H9 (cell line): ENCODE measurements around the gene A4GNT. TPM values are rescaled to one million over a fixed set of nuclear protein-coding genes. Genes with fewer than 3 reads are reported as not detected.

Experiments used
- DNase-seq: peaks from one replicate; pipeline ENCODE4 v3.0.0-alpha.2; 2017
- H2AFZ ChIP-seq: one replicate; pipeline ENCODE4 v1.6.1; 2013; ENCODE audit warnings: mild to moderate bottlenecking, low read length, control low read depth, moderate library complexity
- H2AK5ac ChIP-seq: 2 replicates; pipeline ENCODE4 v1.6.1; 2013; ENCODE audit warnings: low read length, control low read depth, mixed read lengths; ENCODE audit not compliant: insufficient read length
- H2BK120ac ChIP-seq: one replicate; pipeline ENCODE4 v1.6.1; 2013; ENCODE audit warnings: low read depth, mild to moderate bottlenecking, low read length, control low read depth, inconsistent platforms; ENCODE audit not compliant: poor library complexity, severe bottlenecking
- H2BK12ac ChIP-seq: 2 replicates; pipeline ENCODE4 v1.6.1; 2013; ENCODE audit warnings: low read length, control low read depth, mixed read lengths, low read depth; ENCODE audit not compliant: insufficient read length
- H2BK15ac ChIP-seq: 2 replicates; pipeline ENCODE4 v1.6.1; 2013; ENCODE audit warnings: low read depth, low read length, control low read depth
- H2BK20ac ChIP-seq: one replicate; pipeline ENCODE4 v1.6.1; 2013; ENCODE audit warnings: low read depth, mild to moderate bottlenecking, low read length, control low read depth, inconsistent platforms; ENCODE audit not compliant: poor library complexity, severe bottlenecking
- H2BK5ac ChIP-seq: 2 replicates; pipeline ENCODE4 v1.6.1; 2013; ENCODE audit warnings: low read length, control low read depth, mixed read lengths; ENCODE audit not compliant: insufficient read length
- H3K14ac ChIP-seq: 2 replicates; pipeline ENCODE4 v1.6.1; 2013; ENCODE audit warnings: low read length, control low read depth; ENCODE audit not compliant: insufficient read depth
- H3K18ac ChIP-seq: 2 replicates; pipeline ENCODE4 v1.6.1; 2013; ENCODE audit warnings: low read depth, mild to moderate bottlenecking, mixed read lengths, low read length, control low read depth; ENCODE audit not compliant: insufficient read length
- H3K23ac ChIP-seq: 2 replicates; pipeline ENCODE4 v1.6.1; 2013; ENCODE audit warnings: low read length, control low read depth, mixed read lengths, low read depth; ENCODE audit not compliant: insufficient read length
- H3K23me2 ChIP-seq: 2 replicates; pipeline ENCODE4 v1.6.1; 2013; ENCODE audit warnings: low read depth, mild to moderate bottlenecking, mixed read lengths, low read length, control low read depth; ENCODE audit not compliant: insufficient read length, poor library complexity, severe bottlenecking
- H3K27ac ChIP-seq: 2 replicates; pipeline ENCODE4 v1.5.1; 2013; ENCODE audit warnings: low read length, control low read depth, mixed read lengths, low read depth; ENCODE audit not compliant: insufficient read length
- H3K27me3 ChIP-seq: 2 replicates; pipeline ENCODE4 v1.6.1; 2013; ENCODE audit warnings: low read length, control low read depth, inconsistent platforms; ENCODE audit not compliant: insufficient read depth
- H3K4ac ChIP-seq: 2 replicates; pipeline ENCODE4 v1.6.1; 2013; ENCODE audit warnings: low read depth, mild to moderate bottlenecking, control low read depth, inconsistent platforms, low read length, moderate library complexity
- H3K4me1 ChIP-seq: 2 replicates; pipeline ENCODE4 v1.6.1; 2013; ENCODE audit warnings: low read length, control low read depth, inconsistent platforms; ENCODE audit not compliant: insufficient read depth
- H3K4me2 ChIP-seq: 2 replicates; pipeline ENCODE4 v1.6.1; 2013; ENCODE audit warnings: low read length, control low read depth, mixed read lengths; ENCODE audit not compliant: insufficient read length, insufficient read depth
- H3K56ac ChIP-seq: 2 replicates; pipeline ENCODE4 v1.6.1; 2013; ENCODE audit warnings: low read depth, mild to moderate bottlenecking, mixed read lengths, low read length, control low read depth; ENCODE audit not compliant: insufficient read length
- H3K79me1 ChIP-seq: 2 replicates; pipeline ENCODE4 v1.6.1; 2013; ENCODE audit warnings: low read depth, mild to moderate bottlenecking, moderate library complexity, low read length, control low read depth, inconsistent platforms; ENCODE audit not compliant: insufficient read depth, poor library complexity, severe bottlenecking
- H3K79me2 ChIP-seq: 2 replicates; pipeline ENCODE4 v1.6.1; 2013; ENCODE audit warnings: low read length, control low read depth, inconsistent platforms; ENCODE audit not compliant: insufficient read depth
- H3K9ac ChIP-seq: 2 replicates; pipeline ENCODE4 v1.6.1; 2013; ENCODE audit warnings: low read length, control low read depth, mixed read lengths; ENCODE audit not compliant: insufficient read length; ENCODE audit errors: extremely low read depth
- H3K9me3 ChIP-seq: one replicate; pipeline ENCODE4 v1.6.1; 2013; ENCODE audit warnings: low read depth, low read length, inconsistent platforms; ENCODE audit not compliant: control insufficient read depth
- H3T11ph ChIP-seq: one replicate; pipeline ENCODE4 v1.6.1; 2013; ENCODE audit warnings: mild to moderate bottlenecking, low read length, control low read depth, inconsistent platforms
- H4K20me1 ChIP-seq: one replicate; pipeline ENCODE4 v1.6.1; 2013; ENCODE audit not compliant: control insufficient read depth, insufficient read length, insufficient read depth
- H4K5ac ChIP-seq: 2 replicates; pipeline ENCODE4 v1.6.1; 2013; ENCODE audit warnings: low read depth, mild to moderate bottlenecking, mixed read lengths, low read length, control low read depth; ENCODE audit not compliant: insufficient read length
- H4K8ac ChIP-seq: replicated peaks from 2 replicates; pipeline ENCODE4 v1.6.1; 2013; ENCODE audit warnings: low read length, control low read depth, mixed read lengths, low read depth; ENCODE audit not compliant: insufficient read length
- H4K91ac ChIP-seq: 2 replicates; pipeline ENCODE4 v1.6.1; 2013; ENCODE audit warnings: low read depth, mild to moderate bottlenecking, moderate library complexity, mixed read lengths, low read length, control low read depth; ENCODE audit not compliant: insufficient read length
- H3K27ac Mint-ChIP-seq, 3 experiments: 2 replicates in 2 of 3; 3 replicates in 1 of 3; pipeline ENCODE4 v1.8.0; 2020 to 2021; ENCODE audit warnings: mixed read lengths in 3 of 3, mild to moderate bottlenecking in 1 of 3, moderate library complexity in 1 of 3
- H3K27me3 Mint-ChIP-seq: 2 replicates; pipeline ENCODE4 v1.8.0; 2021; ENCODE audit warnings: low read depth, mild to moderate bottlenecking, moderate library complexity, mixed read lengths
- H3K36me3 Mint-ChIP-seq, 3 experiments: 2 replicates in 2 of 3; 3 replicates in 1 of 3; pipeline ENCODE4 v1.8.0; 2020 to 2021; ENCODE audit warnings: low read depth in 3 of 3, mixed read lengths in 3 of 3; ENCODE audit not compliant: insufficient read depth in 1 of 3
- H3K4me1 Mint-ChIP-seq, 2 experiments: 2 replicates each; pipeline ENCODE4 v1.8.0; 2020; ENCODE audit warnings: mixed read lengths in 2 of 2
- H3K4me3 Mint-ChIP-seq, 2 experiments: 2 replicates in 1 of 2; 3 replicates in 1 of 2; pipeline ENCODE4 v1.8.0; 2020 to 2021; ENCODE audit warnings: mild to moderate bottlenecking in 2 of 2, mixed read lengths in 2 of 2, moderate library complexity in 1 of 2
- H3K9me3 Mint-ChIP-seq, 2 experiments: 2 replicates in 1 of 2; 3 replicates in 1 of 2; pipeline ENCODE4 v1.8.0; 2020; ENCODE audit warnings: mild to moderate bottlenecking in 2 of 2, mixed read lengths in 2 of 2, moderate library complexity in 1 of 2
- WGBS: extraction: QIAGEN DNeasy Blood & Tissue Kit; methylation state at CpG from one replicate; pipeline ENCODE4 v1.1.7; 2013; ENCODE audit warnings: missing lambda C conversion rate, low lambda C conversion rate, mixed read lengths; ENCODE audit not compliant: insufficient read length; ENCODE audit errors: extremely low coverage; 5-methylcytosine and 5-hydroxymethylcytosine counted together
- total RNA-seq: library from RNA; stranded (reverse); gene quantifications from 2 replicates; pipeline ENCODE4 v1.2.1, GENCODE V29; 2021
- TF ChIP-seq, protein P1 (sequence below): fragments of 200-600 bp; sonication (generic); conservative IDR thresholded peaks from 3 replicates; pipeline ENCODE4 v1.8.0; 2021; ENCODE audit warnings: antibody characterized with exemption, mild to moderate bottlenecking

The A4GNT gene
- total RNA-seq, 1 experiment from 2014 or later = not detected

DNA sequence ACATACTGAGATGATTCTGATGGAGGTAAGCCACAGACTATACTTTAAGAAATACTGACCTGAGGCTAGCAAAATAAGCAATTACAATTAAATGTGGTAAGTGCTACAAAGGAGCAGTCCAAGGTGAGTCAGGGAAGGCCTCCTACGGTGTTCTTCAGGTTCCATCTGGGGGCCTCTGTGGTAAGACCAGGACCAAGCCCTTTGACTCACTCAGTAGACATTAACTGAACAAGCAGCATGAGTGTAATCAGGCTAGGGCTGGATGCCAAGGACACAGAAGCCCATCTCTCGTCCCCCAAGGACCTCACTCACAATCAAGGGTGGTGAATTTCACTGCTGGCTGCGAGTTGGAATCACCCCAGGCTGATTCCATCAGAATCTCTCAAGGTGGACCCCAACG, 54.1 kb downstream of the A4GNT start:
- Histone ChIP-seq H4K8ac (no peak overlapping the region), H3K4ac (no peak overlapping the region), H3K9ac (no peak overlapping the region), H2BK20ac (no peak overlapping the region), H3K23me2 (no peaks in the 10 kb centered on the region), H2AFZ (no peak overlapping the region), H4K91ac (no peak overlapping the region), H3T11ph (no peak overlapping the region), H2BK12ac (no peak overlapping the region), H3K9me3 (no peaks in the 10 kb centered on the region), H4K20me1 (no peaks in the 10 kb centered on the region), H3K79me1 (no peaks in the 10 kb centered on the region), H3K27ac (no peak overlapping the region), H3K56ac (no peak overlapping the region), H3K14ac (no peak overlapping the region), H4K5ac (no peak overlapping the region), H2AK5ac (no peak overlapping the region), H3K79me2 (no peaks in the 10 kb centered on the region), H3K23ac (no peak overlapping the region), H2BK5ac (no peak overlapping the region), H3K27me3 (no peaks in the 10 kb centered on the region), H3K18ac (no peak overlapping the region), H3K4me2 (no peak overlapping the region), H3K4me1 (no peaks in the 10 kb centered on the region; the same call in 1 of the 2 replicates), H2BK15ac (no peak overlapping the region), H2BK120ac (no peak overlapping the region)
- H3K36me3 Mint-ChIP-seq = peaks cover 22 to 57% (median 41%) of the 10 kb centered on the region in 3 experiments
- no peak for DNase-seq
- H3K27ac Mint-ChIP-seq = no peak overlapping the region
- no peaks in the 10 kb centered on the region for H3K9me3 Mint-ChIP-seq
- peaks cover 7 to 13% of the 10 kb centered on the region in 2 experiments for H3K4me1 Mint-ChIP-seq
- H3K27me3 Mint-ChIP-seq = no peaks in the 10 kb centered on the region
- no peak overlapping the region for H3K4me3 Mint-ChIP-seq
- no CpG with 5 or more reads among the region's 4 CpGs for WGBS
- TF ChIP-seq, protein P1, sequence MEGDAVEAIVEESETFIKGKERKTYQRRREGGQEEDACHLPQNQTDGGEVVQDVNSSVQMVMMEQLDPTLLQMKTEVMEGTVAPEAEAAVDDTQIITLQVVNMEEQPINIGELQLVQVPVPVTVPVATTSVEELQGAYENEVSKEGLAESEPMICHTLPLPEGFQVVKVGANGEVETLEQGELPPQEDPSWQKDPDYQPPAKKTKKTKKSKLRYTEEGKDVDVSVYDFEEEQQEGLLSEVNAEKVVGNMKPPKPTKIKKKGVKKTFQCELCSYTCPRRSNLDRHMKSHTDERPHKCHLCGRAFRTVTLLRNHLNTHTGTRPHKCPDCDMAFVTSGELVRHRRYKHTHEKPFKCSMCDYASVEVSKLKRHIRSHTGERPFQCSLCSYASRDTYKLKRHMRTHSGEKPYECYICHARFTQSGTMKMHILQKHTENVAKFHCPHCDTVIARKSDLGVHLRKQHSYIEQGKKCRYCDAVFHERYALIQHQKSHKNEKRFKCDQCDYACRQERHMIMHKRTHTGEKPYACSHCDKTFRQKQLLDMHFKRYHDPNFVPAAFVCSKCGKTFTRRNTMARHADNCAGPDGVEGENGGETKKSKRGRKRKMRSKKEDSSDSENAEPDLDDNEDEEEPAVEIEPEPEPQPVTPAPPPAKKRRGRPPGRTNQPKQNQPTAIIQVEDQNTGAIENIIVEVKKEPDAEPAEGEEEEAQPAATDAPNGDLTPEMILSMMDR = no peak

Other genes with a start within 250 kb of the A4GNT start
- not detected in 2 replicates for gene CLDN18, start 122.2 kb downstream of the A4GNT start, total RNA-seq
- 9.2 and 10.4 TPM in 2 replicates for gene DZIP1L, start 16.8 kb downstream of the A4GNT start, total RNA-seq
- 20.8 and 21.6 TPM in 2 replicates for gene DBR1, start 42.5 kb upstream of the A4GNT start, total RNA-seq
- 54.7 and 63.6 TPM in 2 replicates for gene ARMC8, start 54.9 kb upstream of the A4GNT start, total RNA-seq
- gene NME9, start 197.5 kb upstream of the A4GNT start, total RNA-seq = not detected in 2 replicates
- gene MRAS, start 216.2 kb upstream of the A4GNT start, total RNA-seq = 10.6 and 10.9 TPM in 2 replicates